LHCN-M2 (cell line): Measurements from ENCODE around the gene GRIN2D. TPM values are rescaled to one million over a fixed set of nuclear protein-coding genes. Genes with fewer than 3 reads are reported as not detected.

Experiments
- DNase-seq: peaks from one replicate; pipeline ENCODE4 v3.0.0-alpha.2; 2012; ENCODE audit warnings: low read depth
- total RNA-seq: library from RNA; depleted of rRNA; stranded (reverse); fragments of >200 nt; gene quantifications from 2 replicates; pipeline ENCODE4 v1.2.3, GENCODE V29; 2014

The GRIN2D gene
- total RNA-seq, 1 experiment from 2014 or later = not detected

DNA sequence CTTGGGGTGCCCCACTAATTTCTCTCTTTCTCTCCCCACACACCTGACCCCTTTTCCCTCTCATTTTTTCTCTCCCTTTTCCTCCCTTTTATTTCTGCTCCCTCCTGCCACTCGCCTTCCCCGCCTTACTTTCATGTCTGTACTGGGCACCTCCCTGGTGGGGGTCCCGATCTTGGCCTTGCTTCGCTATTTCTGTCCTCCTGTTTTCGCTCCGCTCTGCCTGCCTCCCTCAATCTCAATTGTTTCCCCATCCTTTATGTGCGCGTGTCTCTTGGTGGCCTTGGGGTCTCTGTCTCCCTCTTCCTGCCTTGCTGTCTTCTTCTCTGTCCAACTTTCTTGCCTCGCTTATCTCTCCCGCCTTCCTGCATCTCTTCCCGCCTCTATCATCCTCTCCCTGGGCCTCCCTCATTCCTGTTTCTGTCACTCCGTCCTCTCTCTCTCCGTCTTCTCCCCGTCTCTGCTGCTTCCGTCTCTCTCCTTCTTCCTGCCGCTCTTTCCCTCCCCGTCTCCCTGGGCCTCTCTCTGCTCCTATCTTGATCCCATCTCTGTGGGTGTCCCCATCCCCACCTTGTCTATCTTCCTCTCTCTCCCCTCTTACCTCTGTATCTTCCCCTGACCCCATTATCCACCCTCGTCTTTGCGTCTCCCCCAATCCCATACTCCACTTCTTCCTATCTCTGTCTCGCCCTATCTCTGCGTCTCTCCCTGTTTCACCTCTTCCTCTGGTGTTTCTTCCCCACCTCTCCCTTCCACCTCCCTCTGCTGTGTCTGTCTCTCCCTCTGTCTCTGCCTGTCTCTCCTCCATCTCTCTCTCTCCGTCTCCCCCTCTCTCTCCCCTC is 4.0 kb downstream of the GRIN2D start:
- no peak for DNase-seq

DNA sequence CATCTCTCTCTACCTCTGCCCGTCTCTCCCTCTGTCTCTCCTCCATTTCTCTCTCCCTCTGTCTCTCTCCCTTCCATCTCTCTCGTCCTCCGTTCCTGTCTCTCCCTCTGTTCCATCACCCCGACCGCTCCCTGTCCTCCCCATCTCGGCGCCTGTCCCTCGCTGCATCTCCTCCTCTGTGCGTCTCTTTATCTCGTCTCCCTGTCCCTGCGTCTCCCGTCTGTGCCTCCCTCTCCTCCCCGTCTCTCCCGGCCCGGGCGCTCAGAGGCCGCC is 4.6 kb downstream of the GRIN2D start:
- no peak for DNase-seq

DNA sequence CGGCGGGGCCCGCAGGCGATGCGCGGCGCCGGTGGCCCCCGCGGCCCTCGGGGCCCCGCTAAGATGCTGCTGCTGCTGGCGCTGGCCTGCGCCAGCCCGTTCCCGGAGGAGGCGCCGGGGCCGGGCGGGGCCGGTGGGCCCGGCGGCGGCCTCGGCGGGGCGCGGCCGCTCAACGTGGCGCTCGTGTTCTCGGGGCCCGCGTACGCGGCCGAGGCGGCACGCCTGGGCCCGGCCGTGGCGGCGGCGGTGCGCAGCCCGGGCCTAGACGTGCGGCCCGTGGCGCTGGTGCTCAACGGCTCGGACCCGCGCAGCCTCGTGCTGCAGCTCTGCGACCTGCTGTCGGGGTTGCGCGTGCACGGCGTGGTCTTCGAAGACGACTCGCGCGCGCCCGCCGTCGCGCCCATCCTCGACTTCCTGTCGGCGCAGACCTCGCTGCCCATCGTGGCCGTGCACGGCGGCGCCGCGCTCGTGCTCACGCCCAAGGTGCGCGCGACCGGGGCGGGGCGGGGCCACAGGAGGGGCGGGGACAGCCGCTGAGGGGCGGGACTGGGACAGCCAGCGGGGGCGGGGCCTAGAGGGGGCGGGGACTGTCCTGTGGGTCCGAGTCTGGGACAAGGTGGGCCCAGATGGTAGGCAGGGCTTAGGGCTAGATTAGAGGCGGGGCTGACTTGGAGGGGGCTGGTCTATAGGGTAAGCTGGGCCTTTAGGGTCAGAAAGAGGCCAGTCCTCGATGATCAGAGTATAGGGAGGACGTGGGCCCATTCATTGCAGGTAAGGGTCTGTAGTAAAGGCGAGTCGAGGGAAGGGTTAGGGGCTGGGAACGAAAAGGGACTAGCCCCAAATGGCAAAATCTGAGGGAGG is 5.1 kb downstream of the GRIN2D start:
- no peak for DNase-seq

DNA sequence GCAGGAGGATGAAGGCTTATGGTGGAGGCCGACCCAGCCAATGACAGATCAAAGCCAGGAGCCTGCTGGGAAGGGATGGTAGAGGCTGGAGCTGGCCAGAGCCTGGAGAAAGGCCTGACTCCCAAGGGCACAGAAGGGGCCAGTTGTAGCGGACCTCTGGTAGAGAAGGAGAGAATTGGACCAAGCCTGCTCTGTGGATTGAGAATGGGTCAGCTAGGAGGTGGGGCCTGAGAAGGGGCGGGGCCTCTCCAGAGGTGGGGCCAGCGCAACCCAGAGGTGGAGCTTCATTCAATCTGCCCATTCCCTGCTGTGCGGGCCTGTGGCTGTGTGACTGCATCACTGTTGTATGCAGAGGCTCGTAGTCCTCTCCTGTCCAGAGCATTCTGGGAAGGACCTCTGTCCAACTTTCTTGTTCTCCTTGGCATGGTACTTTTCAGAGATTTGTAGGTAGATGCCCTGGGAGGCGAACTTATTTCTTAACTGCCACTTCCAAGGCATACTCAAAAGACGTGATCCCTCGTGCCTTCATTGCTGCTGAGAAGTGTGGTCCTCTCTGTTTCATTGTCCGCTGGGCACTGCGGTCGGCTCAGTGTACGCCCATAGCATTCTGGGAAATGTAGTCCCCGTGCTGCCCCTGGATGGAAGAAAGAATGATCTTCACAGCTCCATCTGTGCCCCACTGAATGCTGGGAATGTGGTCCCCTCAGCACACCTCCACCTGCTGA is 6.7 kb downstream of the GRIN2D start:
- DNase-seq = peak; percentile 59

DNA sequence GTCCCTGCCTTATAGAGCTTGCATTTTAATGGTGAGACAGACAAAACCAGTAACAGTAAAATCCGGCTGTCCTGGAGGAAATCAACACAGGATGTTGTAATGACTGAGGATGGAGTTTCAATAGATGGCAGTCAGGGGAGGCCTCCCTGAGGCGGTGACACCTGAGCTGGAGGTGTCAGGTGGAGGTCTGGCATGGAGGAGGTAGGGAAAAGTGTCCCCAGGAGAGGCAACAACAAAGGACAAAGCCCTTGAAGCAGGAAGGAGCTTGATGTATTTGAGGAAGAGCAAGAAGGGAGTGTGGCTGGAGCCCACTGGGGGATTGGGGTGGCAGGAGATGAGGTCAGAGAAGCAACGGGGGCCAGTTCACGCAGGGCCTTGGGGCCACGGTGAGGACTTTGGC is 7.8 kb downstream of the GRIN2D start:
- no peak for DNase-seq

DNA sequence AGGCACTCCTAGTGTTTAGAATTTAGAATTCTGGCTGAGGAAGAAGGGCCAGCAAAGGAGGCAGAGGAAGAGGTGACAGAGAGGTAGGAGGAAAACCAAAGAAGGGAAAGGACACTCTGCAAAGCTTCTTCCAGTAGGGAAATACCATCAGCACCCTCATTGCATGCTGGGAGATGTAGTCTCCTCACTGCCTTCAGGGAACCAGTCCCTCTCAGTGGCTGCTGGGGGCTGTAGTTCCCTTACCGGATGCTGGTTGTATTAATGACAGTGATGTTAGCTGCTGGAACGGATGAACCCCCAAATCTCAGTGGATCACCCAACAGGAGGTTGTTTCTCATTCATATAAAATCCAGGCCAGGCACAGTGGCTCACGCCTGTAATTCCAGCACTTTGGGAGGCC is 10.1 kb downstream of the GRIN2D start:
- DNase-seq = peak; percentile 60

DNA sequence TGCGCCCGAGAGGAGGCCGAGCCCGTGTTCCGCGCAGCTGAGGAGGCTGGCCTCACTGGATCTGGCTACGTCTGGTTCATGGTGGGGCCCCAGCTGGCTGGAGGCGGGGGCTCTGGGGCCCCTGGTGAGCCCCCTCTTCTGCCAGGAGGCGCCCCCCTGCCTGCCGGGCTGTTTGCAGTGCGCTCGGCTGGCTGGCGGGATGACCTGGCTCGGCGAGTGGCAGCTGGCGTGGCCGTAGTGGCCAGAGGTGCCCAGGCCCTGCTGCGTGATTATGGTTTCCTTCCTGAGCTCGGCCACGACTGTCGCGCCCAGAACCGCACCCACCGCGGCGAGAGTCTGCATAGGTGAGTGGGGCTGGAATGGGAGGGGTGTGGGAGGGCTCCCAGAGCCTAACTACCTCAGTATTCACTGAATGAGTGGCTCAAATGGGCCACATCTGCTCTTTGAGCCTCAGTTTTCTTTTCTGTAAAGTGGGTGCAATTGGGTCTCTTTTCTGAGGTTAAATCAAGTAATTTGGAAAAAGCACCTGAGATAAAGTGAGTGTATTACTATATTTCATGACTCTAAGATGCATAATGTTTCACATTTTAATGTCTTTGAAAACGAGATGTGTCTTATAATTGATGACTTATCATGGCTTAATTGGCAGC is 11.7 kb downstream of the GRIN2D start:
- DNase-seq = no peak

DNA sequence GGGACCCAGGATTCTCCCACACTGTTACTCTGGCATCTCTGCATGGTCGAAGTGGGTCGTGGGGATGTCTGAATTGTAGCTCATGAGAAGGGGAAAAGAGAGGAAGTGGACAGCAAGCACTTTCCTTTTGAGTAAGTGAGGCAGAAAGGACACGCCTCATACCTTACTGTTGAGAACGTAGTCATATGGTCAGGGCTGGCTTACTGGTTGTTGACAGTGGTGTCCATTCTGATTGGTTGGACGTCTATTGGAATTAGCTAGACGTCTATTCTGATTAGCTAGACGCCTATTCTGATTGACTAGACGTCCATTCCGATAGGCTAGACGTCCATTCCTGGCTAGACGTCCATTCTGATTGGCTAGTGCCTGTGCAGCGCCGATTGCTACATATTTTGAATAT is 12.4 kb downstream of the GRIN2D start:
- peak; percentile 17 for DNase-seq

DNA sequence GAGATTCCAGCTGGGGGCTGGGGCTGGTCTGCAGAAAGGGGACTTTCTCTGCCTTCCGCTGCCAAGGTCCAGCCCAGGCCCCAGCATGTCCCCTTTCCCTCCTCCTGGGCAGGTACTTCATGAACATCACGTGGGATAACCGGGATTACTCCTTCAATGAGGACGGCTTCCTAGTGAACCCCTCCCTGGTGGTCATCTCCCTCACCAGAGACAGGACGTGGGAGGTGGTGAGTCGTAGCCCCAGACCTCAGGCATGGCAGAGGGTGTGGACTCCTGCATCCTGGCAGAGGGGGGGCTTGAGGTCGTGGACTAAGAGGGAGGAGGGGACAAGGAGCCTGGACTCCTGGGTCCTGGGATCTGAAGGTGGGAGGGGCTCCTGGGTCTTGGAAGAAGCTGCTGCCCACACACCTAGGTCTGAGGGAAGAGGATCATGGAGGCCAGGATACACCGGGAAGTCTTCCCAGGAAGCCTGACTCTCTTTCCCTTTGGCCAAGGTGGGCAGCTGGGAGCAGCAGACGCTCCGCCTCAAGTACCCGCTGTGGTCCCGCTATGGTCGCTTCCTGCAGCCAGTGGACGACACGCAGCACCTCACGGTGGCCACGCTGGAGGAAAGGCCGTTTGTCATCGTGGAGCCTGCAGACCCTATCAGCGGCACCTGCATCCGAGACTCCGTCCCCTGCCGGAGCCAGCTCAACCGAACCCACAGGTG is 20.6 kb downstream of the GRIN2D start:
- peak; percentile 27 for DNase-seq

DNA sequence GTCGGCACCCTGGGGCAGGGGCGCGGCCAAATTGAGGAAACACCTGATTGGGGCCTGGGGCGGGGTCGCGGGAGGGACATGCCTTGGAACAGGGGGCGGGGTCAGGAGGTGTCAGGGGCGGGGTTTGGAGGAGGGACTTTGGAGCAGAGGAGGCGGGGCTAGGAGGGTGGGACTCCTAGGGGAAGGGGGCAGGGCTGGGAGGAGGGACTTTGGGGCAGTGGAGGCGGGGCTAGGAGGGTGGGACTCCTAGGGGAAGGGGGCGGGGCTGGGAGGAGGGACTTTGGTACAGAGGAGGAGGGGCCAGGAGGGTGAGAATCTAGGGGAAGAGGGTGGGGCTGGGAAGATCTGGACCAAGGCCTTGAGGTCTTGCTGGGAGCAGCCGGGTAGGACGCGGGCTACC is 21.9 kb downstream of the GRIN2D start:
- DNase-seq = peak; percentile 60

DNA sequence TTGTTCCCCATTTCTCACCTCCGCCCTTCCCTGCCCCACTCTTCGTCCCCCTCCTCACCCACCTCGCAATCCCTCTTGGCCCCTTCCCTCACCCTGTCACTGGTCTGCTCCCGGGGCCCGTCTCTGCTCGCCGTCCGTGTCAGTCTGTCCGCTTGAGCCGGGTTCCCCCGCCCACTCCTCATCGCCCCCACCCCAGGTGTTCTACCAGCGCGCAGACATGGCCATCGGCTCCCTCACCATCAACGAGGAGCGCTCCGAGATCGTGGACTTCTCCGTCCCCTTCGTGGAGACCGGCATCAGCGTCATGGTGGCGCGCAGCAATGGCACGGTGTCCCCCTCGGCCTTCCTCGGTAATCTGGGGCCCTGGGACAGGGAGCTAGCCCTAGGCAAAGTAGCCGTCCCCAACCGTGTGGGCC is 22.3 kb downstream of the GRIN2D start:
- DNase-seq = no peak

DNA sequence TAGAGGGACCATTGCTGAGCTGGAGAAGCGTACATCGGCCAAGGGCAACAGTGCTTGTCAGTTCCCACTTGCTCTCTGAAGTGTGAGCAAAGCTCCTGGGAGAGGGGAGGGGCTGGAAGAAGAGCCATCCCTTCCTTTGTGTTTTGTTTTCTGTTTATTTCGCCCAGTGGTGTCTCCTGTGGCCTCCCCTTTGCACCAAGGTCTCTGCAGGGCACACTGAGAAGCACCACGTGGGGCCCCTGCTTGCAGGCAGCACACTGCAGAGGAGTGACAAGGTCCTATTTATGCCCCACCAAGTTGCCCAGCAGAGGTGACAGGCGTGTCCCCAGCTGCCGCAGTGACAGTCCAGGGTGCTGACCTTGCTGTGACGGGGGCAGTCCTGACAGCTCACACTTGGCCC is 24.0 kb downstream of the GRIN2D start:
- no peak for DNase-seq

DNA sequence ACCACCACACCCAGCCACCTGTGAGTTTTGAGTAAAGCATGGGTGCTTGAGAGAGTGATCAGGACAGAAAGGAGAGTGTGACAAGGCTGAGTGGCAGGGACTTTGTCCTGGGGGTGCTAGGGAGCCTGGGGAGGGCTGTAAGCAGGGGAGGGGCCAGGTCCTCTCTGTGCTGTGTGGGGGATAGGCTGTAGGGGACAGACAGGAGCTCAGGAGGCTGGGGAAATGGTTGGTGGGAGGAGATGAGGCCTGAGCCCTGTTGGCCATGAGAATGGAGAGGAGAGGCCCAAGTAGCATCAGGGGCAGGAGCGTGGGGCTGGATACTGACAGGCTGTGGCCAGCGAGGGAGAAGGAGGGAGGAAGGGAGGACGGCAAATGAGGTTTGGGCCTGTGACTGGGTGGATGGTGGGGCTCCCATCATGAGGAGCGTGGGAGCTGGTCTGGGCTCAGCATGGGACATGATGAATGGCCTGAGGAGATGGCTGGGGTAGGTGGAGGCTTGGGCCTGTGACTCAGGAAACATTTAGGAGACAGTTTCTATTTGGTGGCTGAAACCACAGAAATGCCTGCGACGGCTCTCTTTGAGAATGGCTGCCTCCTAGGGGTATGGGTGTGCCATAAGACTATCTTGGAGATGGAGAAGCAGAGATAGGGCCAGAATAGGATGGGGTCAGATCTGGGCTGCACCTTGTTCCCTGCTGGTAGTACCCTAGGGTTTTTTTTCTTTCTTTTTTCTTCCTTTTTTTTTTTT is 25.0 kb downstream of the GRIN2D start:
- peak; percentile 32 for DNase-seq

DNA sequence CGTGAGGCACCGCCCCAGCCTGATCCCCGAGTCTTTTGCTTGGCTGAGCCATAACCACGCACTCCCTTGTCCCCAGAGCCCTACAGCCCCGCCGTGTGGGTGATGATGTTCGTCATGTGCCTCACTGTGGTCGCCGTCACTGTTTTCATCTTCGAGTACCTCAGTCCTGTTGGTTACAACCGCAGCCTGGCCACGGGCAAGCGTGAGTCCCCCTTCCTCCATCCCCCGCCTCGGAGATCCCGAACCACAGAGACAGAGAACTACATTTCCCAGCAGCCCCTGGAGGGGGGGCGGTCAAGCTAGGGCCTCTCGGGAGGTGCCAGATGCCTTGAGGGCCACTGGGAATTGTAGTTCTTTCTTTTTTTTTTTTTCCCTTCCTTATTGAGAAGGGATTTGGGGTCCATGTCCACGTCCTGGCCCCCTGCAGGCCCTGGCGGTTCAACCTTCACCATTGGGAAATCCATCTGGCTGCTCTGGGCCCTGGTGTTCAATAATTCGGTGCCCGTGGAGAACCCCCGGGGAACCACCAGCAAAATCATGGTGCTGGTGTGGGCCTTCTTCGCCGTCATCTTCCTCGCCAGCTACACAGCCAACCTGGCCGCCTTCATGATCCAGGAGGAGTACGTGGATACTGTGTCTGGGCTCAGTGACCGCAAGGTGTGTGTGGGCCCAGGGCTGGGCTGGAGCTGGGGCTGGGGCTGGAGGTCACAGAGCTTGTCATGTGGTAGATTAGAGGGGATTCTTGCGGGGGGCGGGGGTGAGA is 25.9 kb downstream of the GRIN2D start:
- DNase-seq = peak; percentile 22

DNA sequence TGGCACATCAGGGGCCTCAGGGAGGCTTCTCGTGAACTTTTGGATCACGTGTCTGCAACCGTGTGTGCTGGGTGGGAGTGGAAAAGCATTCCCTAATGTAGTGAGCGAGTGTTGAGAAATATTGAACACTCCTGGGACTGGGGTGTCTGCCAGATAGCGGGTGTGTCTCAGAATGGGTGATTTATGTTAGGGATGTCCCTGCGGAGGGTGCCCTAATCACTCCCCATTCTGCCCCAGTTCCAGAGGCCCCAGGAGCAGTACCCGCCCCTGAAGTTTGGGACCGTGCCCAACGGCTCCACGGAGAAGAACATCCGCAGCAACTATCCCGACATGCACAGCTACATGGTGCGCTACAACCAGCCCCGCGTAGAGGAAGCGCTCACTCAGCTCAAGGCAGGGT is 28.1 kb downstream of the GRIN2D start:
- no peak for DNase-seq

DNA sequence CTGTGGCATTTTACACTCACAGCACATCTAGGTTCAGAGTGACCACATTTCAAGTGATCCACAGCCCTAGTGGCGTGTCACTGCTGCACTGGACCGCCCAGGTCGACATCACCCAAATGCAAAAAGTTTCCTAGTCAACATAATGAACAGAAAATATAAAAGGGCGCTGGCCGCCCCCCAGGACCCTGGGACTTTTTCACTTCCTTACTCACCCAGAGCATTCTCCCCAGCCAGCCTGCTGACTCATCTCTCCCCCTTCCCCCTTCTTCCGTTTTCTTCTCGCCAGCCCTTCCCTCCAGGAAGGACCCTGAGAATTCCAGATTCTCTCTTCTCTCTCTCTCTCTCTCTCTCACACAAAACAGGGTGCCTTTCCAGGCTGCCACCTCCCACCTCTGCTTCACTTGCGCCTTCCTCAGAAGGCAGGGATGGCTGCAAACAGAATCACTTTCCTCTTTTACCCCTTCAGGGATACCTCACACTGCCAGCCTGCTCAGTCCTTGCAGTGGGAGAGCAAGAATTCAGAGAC is 31.3 kb downstream of the GRIN2D start:
- DNase-seq = peak; percentile 26

DNA sequence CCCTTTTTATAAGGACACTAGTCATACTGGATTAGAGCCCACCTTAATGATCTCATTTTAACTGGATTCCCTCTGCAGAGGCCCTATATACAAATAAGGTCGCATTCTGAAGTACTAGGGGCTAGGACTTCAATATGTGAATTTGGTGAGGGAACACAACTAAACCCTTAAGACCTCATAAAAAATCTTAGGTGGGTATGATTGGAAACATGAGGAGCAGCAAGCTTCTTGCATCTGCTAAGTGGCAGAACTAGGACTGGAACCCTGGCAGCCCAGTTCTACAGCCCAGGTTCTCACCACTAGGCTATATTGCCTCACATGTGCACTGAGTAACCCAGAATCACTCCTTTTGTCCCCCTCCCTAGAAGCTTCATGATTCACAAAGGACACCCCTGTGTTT is 35.2 kb downstream of the GRIN2D start:
- no peak for DNase-seq

DNA sequence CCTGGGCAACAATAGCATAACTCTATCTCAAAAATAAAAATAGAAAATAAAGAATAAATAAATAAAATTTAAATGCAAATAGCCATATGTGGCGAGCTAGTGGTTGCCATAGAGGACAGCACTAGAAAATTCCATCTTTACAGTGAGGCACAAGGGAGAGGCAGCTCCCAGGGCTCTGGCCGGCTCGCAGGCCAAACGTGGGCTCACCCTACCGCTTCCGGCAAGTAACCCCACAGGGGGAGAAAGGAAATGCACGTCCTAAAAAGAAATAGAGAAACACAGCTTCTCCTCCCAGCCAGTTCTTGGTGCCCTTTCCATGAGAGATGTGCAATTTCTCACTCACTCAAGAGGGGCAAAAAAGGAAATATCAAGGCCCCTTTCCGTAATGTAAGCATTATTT is 39.9 kb downstream of the GRIN2D start:
- DNase-seq = no peak

DNA sequence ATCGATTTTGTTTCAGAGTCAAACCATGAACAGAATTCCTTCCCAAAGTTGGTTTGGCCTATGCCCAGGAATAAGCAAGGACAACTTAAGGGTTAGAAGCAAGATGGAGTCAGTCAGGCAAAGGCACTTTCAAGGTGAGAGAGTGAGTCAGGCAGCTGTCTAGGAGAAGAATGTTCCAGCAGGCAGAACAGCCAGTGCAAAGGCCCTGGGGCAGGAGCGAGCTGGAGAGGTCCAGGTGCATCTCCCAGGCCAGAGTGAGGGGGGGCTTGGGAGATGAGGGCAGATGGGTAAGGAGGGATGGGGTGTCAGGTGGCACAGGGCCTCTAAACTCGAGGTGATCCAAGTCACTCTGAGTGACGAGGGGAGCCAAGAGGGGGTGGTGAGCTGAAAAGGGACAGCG is 43.1 kb downstream of the GRIN2D start:
- no peak for DNase-seq
